K562 (cell line): ENCODE measurements around the gene FOSL1. TPM values are rescaled to one million over a fixed set of nuclear protein-coding genes. Genes with fewer than 3 reads are reported as not detected.
A peak's percentile ranks its signal among the peaks of the same experiment; 100 is the strongest.

Experiments used
- ATAC-seq: fragments of 200-7000 bp; cut with Tn5 transposase; 3 replicates; pipeline ENCODE4 v1.9.1; 2020; ENCODE audit warnings: moderate library complexity
- Bru-seq: library from RNA; stranded (reverse); fragments of 400-500 nt; gene quantifications from one replicate; lab custom pipeline; 2021; lab: Mats Ljungman, UMichigan
- BruChase-seq, 2 experiments: library from RNA; stranded (reverse); fragments of 400-500 nt; gene quantifications; one replicate each; lab custom pipeline; 2021; lab: Mats Ljungman, UMichigan
- BruUV-seq: library from RNA; stranded (reverse); fragments of 400-500 nt; replicated peaks from 2 replicates; lab custom pipeline; 2021; lab: Mats Ljungman, UMichigan
- CTCF ChIA-PET: fragments of 300-600 bp; formaldehyde crosslinking; extraction: SDS; loops from one replicate; lab custom pipeline; 2021; ENCODE audit warnings: low intra/inter-chr PET ratio; lab: Yijun Ruan, JAX
- POLR2A ChIA-PET: fragments of 300-600, 350-650 bp; sonication (Branson Sonifier 250); formaldehyde crosslinking; extraction: SDS; loops from one replicate; lab custom pipeline; 2021; ENCODE audit warnings: antibody characterized with exemption, inconsistent platforms; lab: Yijun Ruan, JAX
- DNase-seq, 4 experiments: peaks; one replicate each; pipeline versions ENCODE4 v3.0.0 to v3.0.0-alpha.2; 2011 to 2018; ENCODE audit warnings: low spot score in 3 of 4, mixed read lengths in 3 of 4; ENCODE audit errors: extremely low read depth in 1 of 4
- FAIRE-seq: peaks from 2 replicates; lab custom pipeline; 2011; peaks lifted over from hg19 to GRCh38; lab: Jason Lieb, UNC
- H2AFZ ChIP-seq: 2 replicates; pipeline ENCODE4 v1.6.0; 2011; ENCODE audit warnings: low read depth, low read length, control low read depth, inconsistent platforms
- H3K27ac ChIP-seq: fragments of 200-600 bp; 3 replicates; pipeline ENCODE4 v1.8.0; 2011; ENCODE audit warnings: low read depth, mild to moderate bottlenecking, control low read depth, inconsistent platforms, low read length, moderate library complexity, mixed read lengths; ENCODE audit errors: extremely low read depth
- H3K27me3 ChIP-seq, 2 experiments: fragments of 300-600 bp in 1 of 2; 2 replicates in 1 of 2; 3 replicates in 1 of 2; pipeline versions ENCODE4 v1.6.0 to v1.8.0; 2011; ENCODE audit warnings: inconsistent platforms in 2 of 2, low read length in 2 of 2, mild to moderate bottlenecking in 1 of 2, mixed read lengths in 1 of 2, moderate library complexity in 1 of 2; ENCODE audit not compliant: control insufficient read depth in 2 of 2, insufficient read depth in 2 of 2
- H3K36me3 ChIP-seq: fragments of 300-600 bp; 3 replicates; pipeline ENCODE4 v1.8.0; 2011; ENCODE audit warnings: mild to moderate bottlenecking, low read length, inconsistent platforms; ENCODE audit not compliant: control insufficient read depth, insufficient read depth
- H3K4me1 ChIP-seq, 2 experiments: fragments of 200-600 bp in 1 of 2; replicated peaks in 1 of 2; 2 replicates in 1 of 2; 3 replicates in 1 of 2; pipeline versions ENCODE4 v1.5.1 to v1.8.0; 2011; ENCODE audit warnings: inconsistent platforms in 2 of 2, low read length in 2 of 2, mild to moderate bottlenecking in 1 of 2, mixed read lengths in 1 of 2, moderate library complexity in 1 of 2; ENCODE audit not compliant: control insufficient read depth in 2 of 2, insufficient read depth in 2 of 2
- H3K4me2 ChIP-seq: 2 replicates; pipeline ENCODE4 v1.6.1; 2011; ENCODE audit warnings: low read length, control low read depth, inconsistent platforms, mixed read lengths; ENCODE audit not compliant: insufficient read depth
- H3K4me3 ChIP-seq: fragments of 200-600 bp; sonication (generic), shearing (Covaris generic); 2 replicates; pipeline ENCODE4 v1.5.1; 2016; ENCODE audit warnings: control low read depth, inconsistent platforms
- H3K79me2 ChIP-seq: fragments of 200-600 bp; 3 replicates; pipeline ENCODE4 v1.8.0; 2011; ENCODE audit warnings: low read length, inconsistent platforms; ENCODE audit not compliant: control insufficient read depth, insufficient read depth
- H3K9ac ChIP-seq, 2 experiments: 2 replicates each; pipeline versions ENCODE4 v1.6.0 to v1.6.1; 2011; ENCODE audit warnings: low read depth in 2 of 2, low read length in 2 of 2, control low read depth in 1 of 2, inconsistent platforms in 1 of 2, mild to moderate bottlenecking in 1 of 2, mixed read lengths in 1 of 2; ENCODE audit not compliant: insufficient read depth in 1 of 2
- H3K9me1 ChIP-seq: one replicate; pipeline ENCODE4 v1.6.0; 2011; ENCODE audit warnings: inconsistent platforms, mild to moderate bottlenecking, low read length, moderate library complexity; ENCODE audit not compliant: control insufficient read depth, insufficient read depth
- H3K9me3 ChIP-seq: replicated peaks from 2 replicates; pipeline ENCODE4 v1.5.1; 2011; ENCODE audit warnings: low read depth, low read length, inconsistent platforms; ENCODE audit not compliant: control insufficient read depth, insufficient read depth
- H4K20me1 ChIP-seq: replicated peaks from 2 replicates; pipeline ENCODE4 v1.6.1; 2011; ENCODE audit warnings: low read length, inconsistent platforms, mixed read lengths; ENCODE audit not compliant: control insufficient read depth, insufficient read depth
- JUN ChIP-seq, 2 experiments: sonication (generic) in 1 of 2; formaldehyde crosslinking in 1 of 2; IDR thresholded peaks; 2 replicates each; pipeline versions ENCODE4 v1.6.1 to v1.8.0; 2012 to 2022; ENCODE audit warnings: borderline replicate concordance in 2 of 2, mild to moderate bottlenecking in 2 of 2, improper control_type of control experiment in 1 of 2, low read depth in 1 of 2, low read length in 1 of 2, missing genetic modification reagents in 1 of 2
- MEF2A ChIP-seq: IDR thresholded peaks from 2 replicates; pipeline ENCODE4 v1.6.1; 2011; ENCODE audit warnings: low read depth, mild to moderate bottlenecking, low read length, moderate library complexity; ENCODE audit not compliant: control insufficient read depth
- PHF21A ChIP-seq: fragments of 450-650 bp; IDR thresholded peaks from 2 replicates; pipeline ENCODE4 v1.6.1; 2017; ENCODE audit warnings: low read depth, borderline replicate concordance
- STAG1 ChIP-seq: sonication (generic); formaldehyde crosslinking; IDR thresholded peaks from 2 replicates; pipeline ENCODE4 v1.5.0; 2020; ENCODE audit warnings: missing genetic modification reagents, borderline replicate concordance
- XRCC4 ChIP-seq: IDR thresholded peaks from one replicate; pipeline ENCODE4 v1.6.1; 2011; ENCODE audit not compliant: insufficient read depth, insufficient read length; ENCODE audit errors: extremely low read depth
- WGBS: fragments of 100-300 bp; shearing (Covaris generic); methylation state at CpG from one replicate; pipeline ENCODE4 v1.1.6; 2016; ENCODE audit warnings: low coverage, mixed read lengths; ENCODE audit not compliant: insufficient coverage; ENCODE audit errors: missing lambda C conversion rate; 5-methylcytosine and 5-hydroxymethylcytosine counted together
- in situ Hi-C: fragments of 300-500 bp; cut with MboI; formaldehyde crosslinking; loops from 4 replicates; pipeline ENCODE4 v1.15.0; 2018; ENCODE audit warnings: inconsistent platforms, mixed read lengths
- intact Hi-C: fragments of 100-400 bp; cut with micrococcal nuclease; formaldehyde crosslinking; loops from 2 replicates; pipeline ENCODE4 v1.14.2; 2022
- long read RNA-seq, 3 experiments: library from polyadenylated mRNA in 2 of 3; library from RNA in 1 of 3; unstranded in 2 of 3; stranded (forward) in 1 of 3; transcript quantifications; one replicate each; pipeline ENCODE4 v2.0.0, GENCODE V29; 2019 to 2022
- polyA minus RNA-seq, 3 experiments: library from RNA; depleted of rRNA, polyadenylated mRNA; stranded (reverse); fragments of >200 nt; gene quantifications; 2 replicates each; pipeline ENCODE4 v1.2.3, GENCODE V29; 2011
- polyA plus RNA-seq, 8 experiments: library from polyadenylated mRNA; depleted of rRNA in 4 of 8; stranded (reverse) in 5 of 8; unstranded in 3 of 8; fragments of >200 nt; fragmentation: Nextera tagmentation in 2 of 8; fragmentation: Illumina TruSeq in 1 of 8; extraction: Ambion mirVana in 2 of 8; extraction: Trizol in 1 of 8; gene quantifications; 2 replicates each; pipeline versions ENCODE4 v1.2.1 to v1.2.3, GENCODE V29; 2011 to 2014; ENCODE audit warnings: inconsistent platforms in 1 of 8, missing spikeins in 1 of 8
- total RNA-seq, 7 experiments: library from RNA; depleted of rRNA in 6 of 7; stranded (reverse); fragments of >200 nt in 6 of 7; fragmentation: Illumina TruSeq in 2 of 7; extraction: Trizol in 2 of 7; gene quantifications; 2 replicates each; pipeline versions ENCODE4 v1.2.1 to v1.2.3, GENCODE V29; 2011 to 2021; ENCODE audit warnings: low replicate concordance in 1 of 7
- TF ChIP-seq, protein P1 (sequence below): sonication (generic); formaldehyde crosslinking; IDR thresholded peaks from 2 replicates; pipeline ENCODE4 v1.8.0; 2022; ENCODE audit warnings: missing genetic modification reagents, mild to moderate bottlenecking, moderate library complexity, borderline replicate concordance
- TF ChIP-seq, protein P2 (sequence below): fragments of 450-650 bp; formaldehyde crosslinking; IDR thresholded peaks from 2 replicates; pipeline ENCODE4 v1.4.0; 2022; ENCODE audit warnings: missing genetic modification characterization

The FOSL1 gene
- 27.7 and 48.1 TPM in 2 replicates for total RNA-seq (2011; cell fraction: chromatin; rRNA removed; ENCODE audit: low replicate concordance)
- 22.8 and 24.7 TPM in 2 replicates for total RNA-seq (2011; cell fraction: nucleolus; rRNA removed)
- 23.9 and 41.4 TPM in 2 replicates for total RNA-seq (2011; cell fraction: nucleoplasm; rRNA removed)
- 18.6 and 21.3 TPM in 2 replicates for total RNA-seq (2014; rRNA removed)
- total RNA-seq (2014; rRNA removed; fragmentation: Illumina TruSeq; extraction: Trizol): 4.6 and 6.2 TPM in 2 replicates
- 10.0 and 12.4 TPM in 2 replicates for total RNA-seq (2015; rRNA removed; fragmentation: Illumina TruSeq; extraction: Trizol)
- 26.1 and 28.7 TPM in 2 replicates for total RNA-seq (2021)
- polyA plus RNA-seq (2011; rRNA removed): 5.3 and 9.0 TPM in 2 replicates
- polyA plus RNA-seq (2011; cell fraction: cytosol; rRNA removed): 7.6 and 12.9 TPM in 2 replicates
- 10.1 and 26.6 TPM in 2 replicates for polyA plus RNA-seq (2011; cell fraction: nucleus; rRNA removed)
- polyA plus RNA-seq (2012): 24.9 and 29.1 TPM in 2 replicates
- 26.9 and 39.6 TPM in 2 replicates for polyA plus RNA-seq (2014; fragmentation: Illumina TruSeq; extraction: Trizol)
- polyA plus RNA-seq (2014; fragmentation: Nextera tagmentation; extraction: Ambion mirVana): 1 to 10 TPM; 3.5 to 4.2 TPM
- 16.3 and 16.9 TPM in 2 replicates for polyA plus RNA-seq (2014; rRNA removed)
- polyA minus RNA-seq (2011; rRNA and poly(A)+ RNA removed): 4.3 and 5.1 TPM in 2 replicates
- polyA minus RNA-seq (2011; cell fraction: cytosol; rRNA and poly(A)+ RNA removed): 7.8 and 8.3 TPM in 2 replicates
- polyA minus RNA-seq (2011; cell fraction: nucleus; rRNA and poly(A)+ RNA removed): 6.1 and 10.8 TPM in 2 replicates
- Bru-seq, nascent RNA: percentile 98 among the genes with signal in this experiment
- BruChase-seq, experiment 1, labeled RNA remaining after a 2-hour chase: percentile 88 among the genes with signal in this experiment
- BruChase-seq, experiment 2, labeled RNA remaining after a 6-hour chase: percentile 79 among the genes with signal in this experiment
- long read RNA-seq, experiment 1, transcript FOSL1-201 (4 exons, 1,669 nt): major isoform, 9 of 46 reads
- long read RNA-seq, experiment 1, partial matches to known transcripts: 2 of 46 reads
- long read RNA-seq, experiment 1, other reads (novel, unspliced or antisense): 31 of 46 reads
- long read RNA-seq, experiment 2, transcript FOSL1-201 (4 exons, 1,669 nt): major isoform, 23 of 50 reads
- long read RNA-seq, experiment 2, partial matches to known transcripts: 17 of 50 reads
- long read RNA-seq, experiment 2, other reads (novel, unspliced or antisense): 3 of 50 reads
- long read RNA-seq, experiment 3, transcript FOSL1-201 (4 exons, 1,669 nt): major isoform, 11 of 18 reads
- long read RNA-seq, experiment 3, partial matches to known transcripts: 1 of 18 reads
- long read RNA-seq, experiment 3, other reads (novel, unspliced or antisense): 2 of 18 reads

- BruUV-seq: no TSS peak
- Histone ChIP-seq H3K4me3 (peak within 1 kb of the TSS; percentile 89), H3K9me1 (no peaks in the 10 kb centered on the region), H3K36me3 (peaks cover 40% of the 10 kb centered on the region), H3K79me2 (peaks cover 49% of the 10 kb centered on the region), H4K20me1 (peaks cover 14% of the 10 kb centered on the region), H3K4me1 (peaks cover 42 to 70% of the 10 kb centered on the region in 2 experiments), H3K9ac (peak within 1 kb of the TSS; percentile 100), H3K9me3 (no peaks in the 10 kb centered on the region), H2AFZ (peak within 1 kb of the TSS; percentile 58), H3K4me2 (peak within 1 kb of the TSS; percentile 99), H3K27me3 (no peaks in the 10 kb centered on the region), H3K27ac (peak within 1 kb of the TSS; percentile 100)
- peak; percentile 90 for ATAC-seq
- POLR2A ChIA-PET: interaction anchor here (0.6 to 8.0 kb wide), 25 partner anchors 11 to 407 kb away, joined by 3 to 136 read pairs (median 5); partner anchors contain the start of genes C11orf68, CCDC85B, CFL1 and FIBP
- CTCF ChIA-PET: no interaction called here
- 2% methylated on average over 73 of the region's 80 CpGs for WGBS
- peak; percentile 89 to 97 (median 92) for DNase-seq
- FAIRE-seq: peak; percentile 48
- in situ Hi-C loops: no loop called here
- intact Hi-C loops: loop anchor here (5.0 kb wide), 1 partner anchor 43 kb away; the partner anchor contains the start of gene CFL1
- TF ChIP-seq, protein P1, sequence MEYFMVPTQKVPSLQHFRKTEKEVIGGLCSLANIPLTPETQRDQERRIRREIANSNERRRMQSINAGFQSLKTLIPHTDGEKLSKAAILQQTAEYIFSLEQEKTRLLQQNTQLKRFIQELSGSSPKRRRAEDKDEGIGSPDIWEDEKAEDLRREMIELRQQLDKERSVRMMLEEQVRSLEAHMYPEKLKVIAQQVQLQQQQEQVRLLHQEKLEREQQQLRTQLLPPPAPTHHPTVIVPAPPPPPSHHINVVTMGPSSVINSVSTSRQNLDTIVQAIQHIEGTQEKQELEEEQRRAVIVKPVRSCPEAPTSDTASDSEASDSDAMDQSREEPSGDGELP (CRISPR knock-in tag): peak; percentile 84
- TF ChIP-seq, protein P2, sequence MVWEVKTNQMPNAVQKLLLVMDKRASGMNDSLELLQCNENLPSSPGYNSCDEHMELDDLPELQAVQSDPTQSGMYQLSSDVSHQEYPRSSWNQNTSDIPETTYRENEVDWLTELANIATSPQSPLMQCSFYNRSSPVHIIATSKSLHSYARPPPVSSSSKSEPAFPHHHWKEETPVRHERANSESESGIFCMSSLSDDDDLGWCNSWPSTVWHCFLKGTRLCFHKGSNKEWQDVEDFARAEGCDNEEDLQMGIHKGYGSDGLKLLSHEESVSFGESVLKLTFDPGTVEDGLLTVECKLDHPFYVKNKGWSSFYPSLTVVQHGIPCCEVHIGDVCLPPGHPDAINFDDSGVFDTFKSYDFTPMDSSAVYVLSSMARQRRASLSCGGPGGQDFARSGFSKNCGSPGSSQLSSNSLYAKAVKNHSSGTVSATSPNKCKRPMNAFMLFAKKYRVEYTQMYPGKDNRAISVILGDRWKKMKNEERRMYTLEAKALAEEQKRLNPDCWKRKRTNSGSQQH (CRISPR knock-in tag): no peak
- TF ChIP-seq PHF21A (no peak), XRCC4 (no peak), STAG1 (CRISPR knock-in tag) (no peak), JUN (IDR thresholded peaks at IDR 0.05; ENCODE audit: borderline replicate concordance, low read depth, low read length) (peak; percentile 78), JUN (CRISPR knock-in tag; IDR thresholded peaks at IDR 0.05; ENCODE audit: borderline replicate concordance) (peak; percentile 94; the same call in 1 of the 2 replicates), MEF2A (no peak)
These were observed at the start of gene FOSL1 for GRCh38 chr11:65900125-65900898. Gene FOSL1 (minus strand): TSS chr11:65900388. CDS start chr11:65900339, 49 bp downstream.
